Skeletal muscle satellite cell (primary cell): Measurements from ENCODE around the gene EPB42. TPM values are rescaled to one million over a fixed set of nuclear protein-coding genes. Genes with fewer than 3 reads are reported as not detected.
"Not testable (repeated sequence)": the region's sequence is repeated elsewhere in the genome, so short reads cannot be mapped to it uniquely, and the experiment has no call there.

ENCODE experiments used
- H3K27me3 ChIP-seq: 2 replicates; pipeline ENCODE4 v1.7.0; 2013; ENCODE audit warnings: low read length; ENCODE audit not compliant: control insufficient read depth, insufficient read depth
- H3K36me3 ChIP-seq: 2 replicates; pipeline ENCODE4 v1.7.0; 2013; ENCODE audit warnings: mild to moderate bottlenecking, control low read depth, low read length; ENCODE audit not compliant: insufficient read depth
- H3K4me1 ChIP-seq: 2 replicates; pipeline ENCODE4 v1.7.0; 2013; ENCODE audit warnings: low read length; ENCODE audit not compliant: control insufficient read depth, insufficient read depth
- H3K4me2 ChIP-seq: 2 replicates; pipeline ENCODE4 v1.7.0; 2013; ENCODE audit warnings: mild to moderate bottlenecking, low read length
- H3K4me3 ChIP-seq: 2 replicates; pipeline ENCODE4 v1.7.0; 2013; ENCODE audit warnings: low read length
- H3K9ac ChIP-seq: 2 replicates; pipeline ENCODE4 v1.7.0; 2013; ENCODE audit warnings: mild to moderate bottlenecking, low read depth, low read length, moderate library complexity
- H3K9me3 ChIP-seq: replicated peaks from 2 replicates; pipeline ENCODE4 v1.7.0; 2013; ENCODE audit warnings: mild to moderate bottlenecking, control low read depth, low read length
- small RNA-seq: library from RNA; depleted of rRNA; stranded (forward); fragments of <200 nt; gene quantifications from one replicate; pipeline ENCODE3, GENCODE V24; 2012

EPB42 gene

GRCh38 chr15:43175656-43176309 lies 45.0 kb downstream of the EPB42 start:
- H3K27me3 ChIP-seq, H3K4me2 ChIP-seq, H3K4me1 ChIP-seq, H3K9me3 ChIP-seq, H3K36me3 ChIP-seq, H3K9ac ChIP-seq, H3K4me3 ChIP-seq: not testable (repeated sequence)

DNA sequence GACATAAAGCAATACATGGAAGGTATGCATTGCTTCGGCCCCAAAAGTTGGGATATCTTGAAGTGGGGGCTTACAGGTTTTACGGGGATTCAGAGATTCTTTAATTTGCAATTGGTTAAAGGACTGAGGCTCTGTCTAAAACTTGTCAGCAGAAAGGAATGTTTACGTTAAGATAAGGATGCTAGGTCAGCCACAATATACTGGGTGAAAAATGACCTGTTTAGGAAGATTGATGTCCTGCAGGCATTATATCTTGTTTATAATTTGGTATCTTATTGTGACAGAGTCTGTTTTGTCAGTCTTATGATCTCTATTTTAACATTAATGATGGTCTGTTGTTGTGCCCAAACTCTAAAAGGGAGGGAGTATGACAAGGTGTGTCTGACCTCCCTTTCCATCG lies 50.9 kb downstream of the EPB42 start:
- Histone ChIP-seq H3K4me2 (no peak overlapping the region), H3K4me3 (no peak overlapping the region), H3K36me3 (peaks cover 5% of the 10 kb centered on the region), H3K9me3 (no peaks in the 10 kb centered on the region), H3K27me3 (no peaks in the 10 kb centered on the region), H3K9ac (no peak overlapping the region), H3K4me1 (peaks cover 10% of the 10 kb centered on the region)

GRCh38 chr15:43168192-43169107 lies 52.4 kb downstream of the EPB42 start:
- Histone ChIP-seq H3K4me2 (no peak overlapping the region), H3K9ac (no peak overlapping the region), H3K4me3 (no peak overlapping the region), H3K36me3 (peaks cover 2% of the 10 kb centered on the region), H3K9me3 (no peaks in the 10 kb centered on the region), H3K4me1 (peaks cover 10% of the 10 kb centered on the region), H3K27me3 (no peaks in the 10 kb centered on the region)

DNA sequence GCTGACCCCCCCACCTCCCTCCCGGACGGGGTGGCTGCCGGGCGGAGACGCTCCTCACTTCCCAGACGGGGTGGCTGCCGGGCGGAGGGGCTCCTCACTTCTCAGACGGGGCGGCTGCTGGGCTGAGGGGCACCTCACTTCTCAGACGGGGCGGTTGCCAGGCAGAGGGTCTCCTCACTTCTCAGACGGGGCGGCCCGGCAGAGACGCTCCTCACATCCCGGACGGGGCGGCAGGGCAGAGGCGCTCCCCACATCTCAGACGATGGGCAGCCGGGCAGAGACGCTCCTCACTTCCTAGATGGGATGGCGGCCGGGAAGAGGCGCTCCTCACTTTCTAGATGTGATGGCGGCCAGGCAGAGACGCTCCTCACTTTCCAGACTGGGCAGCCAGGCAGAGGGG lies 53.6 kb downstream of the EPB42 start:
- not testable (repeated sequence) for H3K9me3 ChIP-seq, H3K4me3 ChIP-seq, H3K27me3 ChIP-seq, H3K36me3 ChIP-seq, H3K9ac ChIP-seq, H3K4me2 ChIP-seq, H3K4me1 ChIP-seq

- Histone ChIP-seq H3K36me3 (no peaks in the 10 kb centered on the region), H3K4me2 (no peak overlapping the region), H3K4me1 (peaks cover 10% of the 10 kb centered on the region), H3K27me3 (no peaks in the 10 kb centered on the region), H3K9ac (no peak overlapping the region), H3K4me3 (no peak overlapping the region), H3K9me3 (no peaks in the 10 kb centered on the region)
Measured at GRCh38 chr15:43165801-43166325, 55.0 kb downstream of the EPB42 start.

- no peak overlapping the region for H3K4me2 ChIP-seq
- no peak overlapping the region for H3K4me3 ChIP-seq
- no peak overlapping the region for H3K9ac ChIP-seq
- H3K27me3 ChIP-seq, result no peaks in the 10 kb centered on the region
- peaks cover 9% of the 10 kb centered on the region for H3K4me1 ChIP-seq
- no peaks in the 10 kb centered on the region for H3K9me3 ChIP-seq
- peaks cover 13% of the 10 kb centered on the region for H3K36me3 ChIP-seq
Measured at GRCh38 chr15:43153269-43153668, 67.5 kb downstream of the EPB42 start.

DNA sequence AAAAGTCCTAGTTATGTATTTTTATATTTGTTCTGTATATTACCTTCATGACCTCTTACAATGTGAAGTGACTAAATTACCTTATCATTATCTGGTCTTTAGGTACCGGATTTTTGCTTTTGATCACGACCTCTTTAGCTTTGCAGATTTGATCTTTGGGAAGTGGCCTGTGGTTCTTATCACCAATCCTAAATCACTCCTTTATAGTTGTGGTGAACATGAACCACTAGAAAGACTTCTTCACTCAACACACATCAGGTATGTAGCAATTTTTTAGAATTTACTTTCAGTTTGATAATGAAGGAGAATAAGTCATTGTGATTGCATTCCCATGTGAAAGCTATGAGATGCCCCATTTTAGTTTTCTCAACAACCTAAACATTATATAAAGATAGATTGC lies 69.1 kb downstream of the EPB42 start:
- peaks cover 13% of the 10 kb centered on the region for H3K36me3 ChIP-seq
- H3K4me3 ChIP-seq, result no peak overlapping the region
- no peak overlapping the region for H3K9ac ChIP-seq
- H3K27me3 ChIP-seq, result no peaks in the 10 kb centered on the region
- H3K9me3 ChIP-seq, result no peaks in the 10 kb centered on the region
- H3K4me1 ChIP-seq, result peaks cover 9% of the 10 kb centered on the region
- H3K4me2 ChIP-seq, result no peak overlapping the region

GRCh38 chr15:43150191-43150929 lies 70.5 kb downstream of the EPB42 start:
- Histone ChIP-seq H3K27me3 (no peaks in the 10 kb centered on the region), H3K4me1 (peaks cover 9% of the 10 kb centered on the region), H3K4me2 (no peak overlapping the region), H3K4me3 (no peak overlapping the region), H3K9me3 (no peaks in the 10 kb centered on the region), H3K36me3 (peaks cover 13% of the 10 kb centered on the region), H3K9ac (no peak overlapping the region)

Small RNAs within 50 kb of the gene (small RNA-seq; reads per million reads assigned to genes)
- not detected for gene RF00019
